Activated T-helper 1 cell treated with Interleukin-2 at 50 U/mL for 16 hours (primary cell): ENCODE measurements around the gene DHRS1.

Experiments used
- DNase-seq: peaks from one replicate; pipeline ENCODE4 v3.0.0-alpha.2; 2020; ENCODE audit warnings: low read depth

The DHRS1 gene

GRCh38 chr14:24282736-24283135, 16.8 kb downstream of the DHRS1 start:
- no peak for DNase-seq

- no peak for DNase-seq
Observed at GRCh38 chr14:24281636-24282035, 17.9 kb downstream of the DHRS1 start.

- DNase-seq, result no peak
Observed at GRCh38 chr14:24280797-24281460, 18.7 kb downstream of the DHRS1 start.

GRCh38 chr14:24279301-24280186, 20.0 kb downstream of the DHRS1 start:
- DNase-seq, result no peak

GRCh38 chr14:24278424-24278823, 21.2 kb downstream of the DHRS1 start:
- no peak for DNase-seq

GRCh38 chr14:24277606-24278321, 21.8 kb downstream of the DHRS1 start:
- DNase-seq, result no peak

GRCh38 chr14:24277071-24277470, 22.5 kb downstream of the DHRS1 start:
- DNase-seq, result no peak

- peak; percentile 7 for DNase-seq
Observed at GRCh38 chr14:24274101-24274543, 25.5 kb downstream of the DHRS1 start.

- no peak for DNase-seq
Observed at GRCh38 chr14:24273422-24273998, 26.1 kb downstream of the DHRS1 start.

GRCh38 chr14:24272467-24272866, 27.1 kb downstream of the DHRS1 start:
- DNase-seq, result no peak

GRCh38 chr14:24271834-24272263, 27.7 kb downstream of the DHRS1 start:
- no peak for DNase-seq

- DNase-seq, result peak; percentile 91
Observed at GRCh38 chr14:24271134-24271833, 28.3 kb downstream of the DHRS1 start, which contains the start of gene RABGGTA. Gene RABGGTA, minus strand, starts transcription at chr14:24271597. Its CDS starts 482 bp downstream, at chr14:24271115.

GRCh38 chr14:24270537-24271133, 28.9 kb downstream of the DHRS1 start:
- no peak for DNase-seq

- no peak for DNase-seq
Observed at GRCh38 chr14:24269910-24270536, 29.6 kb downstream of the DHRS1 start.

- no peak for DNase-seq
Observed at GRCh38 chr14:24269368-24269767, 30.2 kb downstream of the DHRS1 start.

GRCh38 chr14:24268225-24268624, 31.4 kb downstream of the DHRS1 start:
- no peak for DNase-seq

GRCh38 chr14:24267516-24267915, 32.1 kb downstream of the DHRS1 start:
- no peak for DNase-seq

GRCh38 chr14:24266344-24267244, 33.0 kb downstream of the DHRS1 start:
- no peak for DNase-seq

GRCh38 chr14:24264298-24264697, 35.3 kb downstream of the DHRS1 start:
- DNase-seq, result no peak

- no peak for DNase-seq
Observed at GRCh38 chr14:24263848-24264247, 35.7 kb downstream of the DHRS1 start.
